Endometrium (tissue), 2 donors: ENCODE measurements around the gene MIGA1.
"Not testable (repeated sequence)": the region's sequence is repeated elsewhere in the genome, so short reads cannot be mapped to it uniquely, and the experiment has no call there.

Source experiments
- FAIRE-seq: peaks from 2 replicates; lab custom pipeline; 2012; peaks lifted over from hg19 to GRCh38; lab: Jason Lieb, UNC
- donor health status: control.
- donor health status: control.

Gene MIGA1, protein sequence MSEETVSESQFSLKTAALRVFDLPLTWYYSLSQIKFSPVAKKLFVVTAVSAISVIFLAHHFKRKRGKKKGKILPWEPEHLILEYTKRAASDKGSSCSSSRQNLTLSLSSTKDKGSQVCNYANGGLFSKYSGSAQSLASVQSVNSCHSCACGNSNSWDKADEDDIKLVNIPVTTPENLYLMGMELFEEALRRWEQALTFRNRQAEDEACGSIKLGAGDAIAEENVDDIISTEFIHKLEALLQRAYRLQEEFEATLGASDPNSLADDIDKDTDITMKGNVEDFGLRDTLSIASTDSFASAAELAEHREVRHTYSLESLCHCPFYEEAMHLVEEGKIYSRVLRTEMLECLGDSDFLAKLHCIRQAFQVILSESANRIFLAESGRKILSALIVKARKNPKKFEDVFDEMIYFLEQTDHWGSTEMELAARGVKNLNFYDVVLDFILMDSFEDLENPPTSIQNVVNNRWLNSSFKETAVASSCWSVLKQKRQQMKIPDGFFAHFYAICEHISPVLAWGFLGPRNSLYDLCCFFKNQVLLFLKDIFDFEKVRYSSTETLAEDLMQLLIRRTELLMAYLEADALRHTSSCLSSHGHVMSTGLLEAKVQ

GRCh38 chr1:77779529-77780281, at the start of gene MIGA1:
Gene MIGA1, plus strand, starts transcription at chr1:77779649. Its CDS starts 3,604 bp downstream, at chr1:77783253.
- peak; percentile 89 for FAIRE-seq

GRCh38 chr1:77732090-77732489, 47.4 kb upstream of the MIGA1 start:
- no peak for FAIRE-seq

DNA sequence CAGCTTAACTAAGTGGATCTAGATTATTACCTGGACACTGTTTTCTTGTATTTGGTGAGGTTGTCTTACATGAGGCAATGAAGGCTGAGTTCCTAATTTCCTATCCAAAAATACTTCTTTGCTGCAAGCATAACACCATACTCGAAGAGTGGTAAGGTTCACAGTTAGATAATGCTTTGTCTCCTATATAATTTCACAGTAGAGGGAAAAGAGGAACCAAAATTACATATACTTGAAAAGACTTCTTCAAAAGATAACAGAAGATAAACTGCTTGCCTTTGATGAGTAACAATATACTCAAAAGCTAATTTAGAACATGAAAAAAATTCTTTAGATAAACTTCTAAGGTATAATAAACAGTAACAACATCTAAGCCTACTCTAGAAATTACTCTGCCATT, 40.2 kb upstream of the MIGA1 start:
- FAIRE-seq = no peak

DNA sequence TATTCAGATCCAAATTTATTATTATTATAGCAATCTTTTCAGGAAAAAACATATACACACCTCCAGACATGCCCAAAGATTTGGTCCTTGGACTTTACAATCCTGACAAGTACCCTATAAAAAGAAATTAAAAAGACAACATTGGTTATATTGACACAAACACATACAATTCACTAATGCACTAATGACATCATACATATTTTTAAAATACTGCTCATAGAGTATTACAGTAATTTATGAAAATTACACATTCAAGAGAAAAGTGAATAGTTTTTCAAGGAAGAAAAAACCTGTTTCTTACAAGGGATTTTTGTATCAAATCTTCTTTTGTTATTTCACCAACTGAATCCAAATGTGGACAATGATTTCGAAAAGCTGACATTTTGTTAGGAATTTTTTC, 38.1 kb upstream of the MIGA1 start:
- FAIRE-seq = no peak

GRCh38 chr1:77742011-77742555, 37.4 kb upstream of the MIGA1 start:
- FAIRE-seq = no peak

GRCh38 chr1:77744576-77744975, 34.9 kb upstream of the MIGA1 start:
- no peak for FAIRE-seq

- not testable (repeated sequence) for FAIRE-seq
Observed at GRCh38 chr1:77749489-77749888, 30.0 kb upstream of the MIGA1 start.

DNA sequence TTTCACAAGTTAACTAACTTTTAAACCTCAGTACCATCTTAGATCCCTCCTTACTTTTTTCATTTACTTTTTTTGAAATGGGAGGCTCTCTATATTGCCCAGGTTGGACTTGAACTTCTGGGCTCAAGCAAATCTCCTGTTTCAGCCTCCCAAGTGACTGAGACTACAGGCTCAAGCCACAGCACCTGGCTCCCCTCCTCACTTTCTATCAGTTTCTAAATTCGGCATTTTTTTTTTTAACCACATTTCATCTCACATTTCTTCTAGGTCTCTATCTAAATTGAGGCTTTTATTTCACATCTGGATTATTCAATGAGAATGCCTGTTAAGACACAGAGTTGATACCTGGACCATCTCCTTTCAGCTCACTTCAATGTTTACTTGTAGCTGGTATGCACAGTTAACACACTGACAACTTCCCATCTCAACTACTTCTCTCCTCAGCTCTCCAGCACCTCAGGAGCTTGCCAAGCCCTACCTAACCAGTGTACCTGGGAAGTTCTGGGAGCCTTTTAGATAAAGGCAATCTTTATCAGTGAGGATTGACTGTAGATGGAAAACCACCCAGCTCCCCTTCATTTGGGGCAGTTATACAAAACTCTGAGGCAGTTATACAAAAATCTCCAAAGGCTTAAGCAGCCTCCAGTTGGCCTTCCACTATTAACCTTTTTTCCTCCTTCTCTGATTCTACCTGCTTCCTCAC, 23.2 kb upstream of the MIGA1 start:
- no peak for FAIRE-seq

- FAIRE-seq = peak; percentile 12
Observed at GRCh38 chr1:77757066-77757584, 22.3 kb upstream of the MIGA1 start.

DNA sequence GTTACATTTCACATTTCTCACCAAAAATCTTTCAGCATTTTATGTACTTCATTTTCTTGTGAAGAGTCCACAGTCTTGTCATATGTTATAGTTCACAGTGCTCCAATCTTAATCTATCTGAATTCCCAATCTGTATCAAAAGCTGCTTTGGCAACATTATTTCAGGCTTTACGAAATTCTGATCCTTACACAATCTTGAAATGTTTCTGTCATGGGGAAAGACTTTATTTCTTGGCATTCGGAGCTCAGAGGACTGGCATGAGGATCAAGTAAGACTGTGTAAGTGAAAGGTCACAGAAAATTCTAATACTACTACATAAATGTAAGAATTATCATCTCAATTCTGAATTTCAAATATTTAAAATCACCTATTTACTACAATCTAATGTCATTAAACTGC, 21.8 kb upstream of the MIGA1 start:
- no peak for FAIRE-seq

GRCh38 chr1:77759071-77760028, 20.1 kb upstream of the MIGA1 start, which contains the start of gene USP33:
Gene USP33, minus strand, starts transcription at chr1:77759852. Its CDS starts 18,155 bp downstream, at chr1:77741697.
- FAIRE-seq = no peak

- no peak for FAIRE-seq
Observed at GRCh38 chr1:77762072-77762476, 17.4 kb upstream of the MIGA1 start.

DNA sequence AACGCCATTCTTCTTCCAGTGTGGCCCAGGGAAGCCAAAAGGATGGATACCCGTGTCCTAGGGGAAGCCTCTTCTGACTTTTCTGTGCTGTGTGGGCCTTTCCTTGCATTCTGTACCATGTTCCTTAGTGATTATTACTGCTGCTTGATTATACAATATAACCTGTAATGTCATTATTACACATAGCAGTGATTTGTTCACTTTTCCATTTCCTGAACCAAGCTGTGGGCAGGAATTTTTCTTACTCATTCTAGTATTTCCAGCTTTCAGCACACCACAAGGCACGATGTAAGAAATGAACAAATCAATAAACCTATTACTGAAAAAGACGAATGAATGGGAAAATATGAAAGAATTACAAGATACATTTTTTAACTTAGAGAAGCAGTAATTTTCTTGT, 11.4 kb upstream of the MIGA1 start:
- FAIRE-seq = no peak

DNA sequence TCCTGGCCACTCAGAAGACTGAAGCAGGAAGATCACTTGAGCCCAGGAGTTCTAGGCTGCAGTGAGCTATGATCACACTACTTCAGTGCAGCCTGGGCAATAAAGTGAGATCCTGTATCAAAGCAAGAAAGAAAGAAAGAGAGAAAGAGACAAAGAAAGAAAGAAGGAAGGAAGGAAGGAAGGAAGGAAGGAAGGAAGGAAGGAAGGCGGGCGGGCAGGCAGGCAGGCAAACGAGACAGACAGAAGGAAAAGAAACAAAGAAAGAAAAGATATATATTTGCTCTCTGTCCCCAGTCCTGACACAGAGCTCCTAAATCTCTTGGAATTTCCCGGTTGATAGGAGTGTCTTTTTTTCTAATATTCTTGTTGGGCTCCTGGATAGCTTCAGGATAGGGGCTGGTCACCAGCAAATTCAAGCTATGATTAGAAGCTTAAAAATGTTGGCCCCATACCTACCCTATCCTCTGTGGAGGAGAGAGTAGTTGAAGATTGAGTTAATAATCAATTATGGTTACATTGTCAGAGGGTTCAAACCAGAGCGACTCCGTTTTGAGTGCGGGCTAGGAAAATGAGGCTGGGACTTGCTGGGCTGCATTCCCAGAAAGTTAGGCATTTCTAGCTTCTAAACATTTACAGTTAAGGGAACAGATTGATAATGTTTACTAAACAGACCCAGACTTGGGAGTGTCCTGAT, 3.3 kb upstream of the MIGA1 start:
- FAIRE-seq = no peak

GRCh38 chr1:77781683-77782082, 2.2 kb downstream of the MIGA1 start:
- FAIRE-seq = no peak

GRCh38 chr1:77783141-77783540, 3.7 kb downstream of the MIGA1 start:
- no peak for FAIRE-seq

DNA sequence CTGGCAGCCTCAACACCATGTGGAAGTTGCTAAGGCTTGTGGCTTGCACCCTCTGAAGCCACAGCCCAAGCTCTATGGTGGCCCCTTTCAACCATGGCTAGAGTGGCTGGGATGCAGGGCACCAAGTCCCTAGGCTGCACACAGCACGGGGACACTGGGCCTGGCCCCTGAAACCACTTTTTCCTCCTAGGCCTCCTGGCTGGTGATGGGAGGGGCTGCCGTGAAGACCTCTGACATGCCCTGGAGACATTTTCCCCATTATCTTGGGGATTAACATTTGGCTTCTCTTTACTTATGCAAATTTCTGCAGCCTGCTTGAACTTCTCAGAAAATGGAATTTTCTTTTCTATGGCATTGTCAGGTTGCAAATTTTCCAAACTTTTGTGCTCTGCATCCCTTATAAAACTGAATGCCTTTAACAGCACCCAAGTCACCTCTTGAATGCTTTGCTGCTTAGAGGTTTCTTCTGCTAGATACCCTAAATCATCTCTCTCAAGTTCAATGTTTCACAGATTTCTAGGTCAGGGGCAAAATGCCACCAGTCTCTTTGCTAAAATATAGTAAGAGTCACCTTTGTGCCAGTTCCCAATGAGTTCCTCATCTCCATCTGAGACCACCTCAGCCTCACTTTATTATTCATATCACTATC, 6.8 kb downstream of the MIGA1 start:
- FAIRE-seq = not testable (repeated sequence)

DNA sequence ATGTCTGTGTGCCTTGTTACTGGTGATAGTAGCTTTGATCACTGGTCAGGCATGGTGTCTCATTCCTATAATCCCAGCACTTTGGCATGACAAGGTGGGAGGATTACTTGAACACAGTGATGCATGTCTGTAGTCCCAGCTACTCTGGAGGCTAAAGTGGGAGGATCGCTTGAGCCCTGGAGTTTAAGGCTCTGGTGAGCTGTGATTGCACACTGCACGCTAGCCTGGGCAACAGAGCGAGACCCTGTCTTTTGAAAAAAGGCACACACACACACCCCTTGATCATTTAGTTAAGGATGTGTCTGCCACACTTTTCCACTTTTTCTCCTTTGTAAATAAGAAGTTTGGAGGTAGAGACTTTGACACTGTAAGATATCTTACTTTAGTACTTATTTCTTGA, 15.1 kb downstream of the MIGA1 start:
- FAIRE-seq = no peak

DNA sequence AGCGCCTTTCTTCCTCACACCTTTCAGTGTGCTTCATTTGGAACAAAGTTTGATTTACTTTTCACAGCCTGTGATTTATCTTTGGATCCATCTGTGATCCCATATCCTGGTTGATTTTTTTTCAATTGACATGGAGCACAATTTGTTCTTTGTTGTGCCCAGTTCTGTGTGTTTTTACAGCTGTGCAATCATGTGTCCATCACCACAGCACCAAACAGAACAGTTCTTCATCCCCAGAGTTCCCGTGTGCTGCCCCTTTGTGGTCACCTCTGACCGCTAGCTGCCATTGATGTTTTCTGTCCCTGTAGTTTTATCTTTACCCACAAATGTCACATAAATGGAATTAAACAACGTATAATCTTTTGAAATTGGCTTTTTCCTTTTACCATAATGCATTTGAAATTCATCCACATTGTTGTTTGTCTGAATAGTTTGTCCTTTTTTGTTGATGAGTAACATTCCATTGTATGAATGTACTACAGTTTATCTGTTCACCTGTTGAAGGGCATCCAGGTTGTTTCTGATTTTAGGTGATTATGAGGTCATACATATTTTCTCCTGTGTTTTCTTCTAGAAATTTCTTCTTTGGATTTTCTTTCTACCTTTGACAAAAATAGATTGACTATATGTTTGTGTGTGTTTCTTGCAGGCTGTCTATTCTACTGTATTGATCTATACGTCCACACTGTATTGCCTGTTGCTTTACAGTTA, 17.4 kb downstream of the MIGA1 start:
- FAIRE-seq = no peak
